ENCODE measurements around the gene FBXW8.

FBXW8 gene

GRCh38 chr12:117030187-117030900 is 119.6 kb downstream of the FBXW8 start:
- Mint-ChIP-seq H3K4me3 (no peak overlapping the region), H3K9me3 (no peaks in the 10 kb centered on the region), H3K4me1 (ENCODE audit: low read depth) (peaks cover 26% of the 10 kb centered on the region), H3K27me3 (peaks cover 22% of the 10 kb centered on the region), H3K36me3 (ENCODE audit: low read depth) (peaks cover 59% of the 10 kb centered on the region), H3K27ac (no peak overlapping the region)
- intact Hi-C loops (cut with micrococcal nuclease), result no loop called here

- Mint-ChIP-seq H3K4me3 (no peak overlapping the region), H3K36me3 (ENCODE audit: low read depth) (peaks cover 42% of the 10 kb centered on the region), H3K9me3 (no peaks in the 10 kb centered on the region), H3K27me3 (peaks cover 22% of the 10 kb centered on the region), H3K27ac (no peak overlapping the region), H3K4me1 (ENCODE audit: low read depth) (peaks cover 20% of the 10 kb centered on the region)
- intact Hi-C loops (cut with micrococcal nuclease), result no loop called here
Observed at GRCh38 chr12:117031843-117032592, 121.3 kb downstream of the FBXW8 start.

GRCh38 chr12:117032593-117033381 is 122.0 kb downstream of the FBXW8 start:
- Mint-ChIP-seq H3K36me3 (ENCODE audit: low read depth) (peaks cover 35% of the 10 kb centered on the region), H3K27ac (no peak overlapping the region), H3K9me3 (no peaks in the 10 kb centered on the region), H3K4me3 (no peak overlapping the region), H3K4me1 (ENCODE audit: low read depth) (peaks cover 20% of the 10 kb centered on the region), H3K27me3 (peaks cover 22% of the 10 kb centered on the region)
- intact Hi-C loops (cut with micrococcal nuclease), result no loop called here

GRCh38 chr12:117033382-117034221 is 122.9 kb downstream of the FBXW8 start:
- H3K27ac Mint-ChIP-seq, result no peak overlapping the region
- intact Hi-C loops (cut with micrococcal nuclease), result no loop called here
- H3K4me1 Mint-ChIP-seq (ENCODE audit: low read depth), result peaks cover 20% of the 10 kb centered on the region
- no peak overlapping the region for H3K4me3 Mint-ChIP-seq
- peaks cover 22% of the 10 kb centered on the region for H3K27me3 Mint-ChIP-seq
- no peaks in the 10 kb centered on the region for H3K9me3 Mint-ChIP-seq
- H3K36me3 Mint-ChIP-seq (ENCODE audit: low read depth), result peaks cover 26% of the 10 kb centered on the region

GRCh38 chr12:117034249-117034648 is 123.5 kb downstream of the FBXW8 start:
- intact Hi-C loops (cut with micrococcal nuclease), result no loop called here
- H3K36me3 Mint-ChIP-seq (ENCODE audit: low read depth), result peaks cover 20% of the 10 kb centered on the region

GRCh38 chr12:117034701-117035151 is 124.0 kb downstream of the FBXW8 start:
- Mint-ChIP-seq H3K27ac (no peak overlapping the region), H3K36me3 (ENCODE audit: low read depth) (peaks cover 15% of the 10 kb centered on the region), H3K27me3 (peaks cover 22% of the 10 kb centered on the region), H3K4me1 (ENCODE audit: low read depth) (peaks cover 21% of the 10 kb centered on the region), H3K9me3 (no peaks in the 10 kb centered on the region), H3K4me3 (no peak overlapping the region)
- intact Hi-C loops (cut with micrococcal nuclease), result no loop called here

More at GRCh38 chr12:117034249-117034648, 123.5 kb downstream of the FBXW8 start:
- no peak overlapping the region for H3K27ac Mint-ChIP-seq
- H3K4me1 Mint-ChIP-seq (ENCODE audit: low read depth), result peaks cover 20% of the 10 kb centered on the region
- H3K27me3 Mint-ChIP-seq, result peaks cover 22% of the 10 kb centered on the region
- H3K4me3 Mint-ChIP-seq, result no peak overlapping the region
- H3K9me3 Mint-ChIP-seq, result no peaks in the 10 kb centered on the region

- H3K4me3 Mint-ChIP-seq, result no peak overlapping the region
- H3K4me1 Mint-ChIP-seq (ENCODE audit: low read depth), result peaks cover 26% of the 10 kb centered on the region
- H3K27me3 Mint-ChIP-seq, result peaks cover 22% of the 10 kb centered on the region
- intact Hi-C loops (cut with micrococcal nuclease), result no loop called here
- peaks cover 11% of the 10 kb centered on the region for H3K36me3 Mint-ChIP-seq (ENCODE audit: low read depth)
- H3K9me3 Mint-ChIP-seq, result no peaks in the 10 kb centered on the region
- no peak overlapping the region for H3K27ac Mint-ChIP-seq
Observed at GRCh38 chr12:117035287-117035686, 124.5 kb downstream of the FBXW8 start.

GRCh38 chr12:117036046-117036445 is 125.3 kb downstream of the FBXW8 start:
- peaks cover 22% of the 10 kb centered on the region for H3K27me3 Mint-ChIP-seq
- intact Hi-C loops (cut with micrococcal nuclease), result no loop called here
- H3K4me3 Mint-ChIP-seq, result no peak overlapping the region
- peaks cover 4% of the 10 kb centered on the region for H3K36me3 Mint-ChIP-seq (ENCODE audit: low read depth)
- H3K27ac Mint-ChIP-seq, result no peak overlapping the region
- peaks cover 33% of the 10 kb centered on the region for H3K4me1 Mint-ChIP-seq (ENCODE audit: low read depth)
- no peaks in the 10 kb centered on the region for H3K9me3 Mint-ChIP-seq

- H3K9me3 Mint-ChIP-seq, result no peaks in the 10 kb centered on the region
- intact Hi-C loops (cut with micrococcal nuclease), result no loop called here
- H3K4me1 Mint-ChIP-seq (ENCODE audit: low read depth), result peaks cover 33% of the 10 kb centered on the region
- no peak overlapping the region for H3K4me3 Mint-ChIP-seq
- no peak overlapping the region for H3K27ac Mint-ChIP-seq
- peaks cover 22% of the 10 kb centered on the region for H3K27me3 Mint-ChIP-seq
- no peaks in the 10 kb centered on the region for H3K36me3 Mint-ChIP-seq (ENCODE audit: low read depth)
Observed at GRCh38 chr12:117036547-117036946, 125.8 kb downstream of the FBXW8 start.

- Mint-ChIP-seq H3K9me3 (no peaks in the 10 kb centered on the region), H3K36me3 (ENCODE audit: low read depth) (no peaks in the 10 kb centered on the region), H3K4me1 (ENCODE audit: low read depth) (peaks cover 28% of the 10 kb centered on the region), H3K27ac (no peak overlapping the region), H3K4me3 (no peak overlapping the region), H3K27me3 (peaks cover 17% of the 10 kb centered on the region)
- intact Hi-C loops (cut with micrococcal nuclease), result no loop called here
Observed at GRCh38 chr12:117037289-117038022, 126.7 kb downstream of the FBXW8 start.

GRCh38 chr12:117038023-117038680 is 127.4 kb downstream of the FBXW8 start:
- H3K27ac Mint-ChIP-seq, result no peak overlapping the region
- intact Hi-C loops (cut with micrococcal nuclease), result no loop called here
- no peak overlapping the region for H3K4me3 Mint-ChIP-seq
- no peaks in the 10 kb centered on the region for H3K36me3 Mint-ChIP-seq (ENCODE audit: low read depth)
- peaks cover 10% of the 10 kb centered on the region for H3K27me3 Mint-ChIP-seq
- H3K4me1 Mint-ChIP-seq (ENCODE audit: low read depth), result peaks cover 22% of the 10 kb centered on the region
- no peaks in the 10 kb centered on the region for H3K9me3 Mint-ChIP-seq

- intact Hi-C loops (cut with micrococcal nuclease), result no loop called here
- no peak overlapping the region for H3K27ac Mint-ChIP-seq
Observed at GRCh38 chr12:117038919-117039318, 128.2 kb downstream of the FBXW8 start.

More at GRCh38 chr12:117038919-117039318, 128.2 kb downstream of the FBXW8 start:
- Mint-ChIP-seq H3K4me1 (ENCODE audit: low read depth) (peaks cover 14% of the 10 kb centered on the region), H3K36me3 (ENCODE audit: low read depth) (no peaks in the 10 kb centered on the region), H3K27me3 (peaks cover 3% of the 10 kb centered on the region), H3K4me3 (no peak overlapping the region), H3K9me3 (no peaks in the 10 kb centered on the region)
